GM23338 (cell line): ENCODE data around the gene TMPRSS9. TPM values are rescaled to one million over a fixed set of nuclear protein-coding genes. Genes with fewer than 3 reads are reported as not detected.

ENCODE experiments used
- ATAC-seq: fragments of 200-7000 bp; cut with Tn5 transposase; 3 replicates; pipeline ENCODE4 v1.9.1; 2020
- DNase-seq: peaks from one replicate; pipeline ENCODE4 v3.0.0-alpha.2; 2015; ENCODE audit warnings: low spot score
- H2AFZ ChIP-seq: fragments of 200-600 bp; sonication (generic); 2 replicates; pipeline ENCODE4 v1.8.0; 2016; ENCODE audit warnings: antibody characterized with exemption, mild to moderate bottlenecking, moderate library complexity
- H3F3A ChIP-seq: fragments of 200-600 bp; sonication (generic); replicated peaks from 2 replicates; pipeline ENCODE4 v1.8.0; 2017; ENCODE audit warnings: antibody characterized with exemption, mixed run types, low read depth
- H3K27ac ChIP-seq: fragments of 200-600 bp; sonication (generic); 2 replicates; pipeline ENCODE4 v1.6.1; 2016; ENCODE audit warnings: low read depth
- H3K27me3 ChIP-seq: fragments of 200-600 bp; sonication (generic); 2 replicates; pipeline ENCODE4 v1.8.0; 2016; ENCODE audit warnings: mild to moderate bottlenecking, mixed run types, moderate library complexity; ENCODE audit not compliant: insufficient read depth
- H3K36me3 ChIP-seq: fragments of 200-600 bp; sonication (generic); 2 replicates; pipeline ENCODE4 v1.8.0; 2016; ENCODE audit warnings: mild to moderate bottlenecking; ENCODE audit not compliant: insufficient read depth
- H3K4me1 ChIP-seq: fragments of 200-600 bp; sonication (generic); 2 replicates; pipeline ENCODE4 v1.8.0; 2016; ENCODE audit warnings: mild to moderate bottlenecking, moderate library complexity; ENCODE audit not compliant: insufficient read depth
- H3K4me2 ChIP-seq: fragments of 200-600 bp; sonication (generic); 2 replicates; pipeline ENCODE4 v1.7.1; 2017; ENCODE audit warnings: mixed run types
- H3K4me3 ChIP-seq: fragments of 200-600 bp; sonication (generic); 2 replicates; pipeline ENCODE4 v1.6.1; 2016; ENCODE audit warnings: mixed run types
- H3K79me2 ChIP-seq: fragments of 200-600 bp; sonication (generic); replicated peaks from 2 replicates; pipeline ENCODE4 v1.8.0; 2017; ENCODE audit warnings: mild to moderate bottlenecking; ENCODE audit not compliant: insufficient read depth
- H3K9me2 ChIP-seq: fragments of 200-600 bp; sonication (generic); 2 replicates; pipeline ENCODE4 v1.8.0; 2017; ENCODE audit not compliant: insufficient read depth
- H4K20me1 ChIP-seq: fragments of 200-600 bp; sonication (generic); replicated peaks from 2 replicates; pipeline ENCODE4 v1.8.0; 2017; ENCODE audit warnings: mild to moderate bottlenecking; ENCODE audit not compliant: insufficient read depth
- H3K27ac Mint-ChIP-seq: 2 replicates; pipeline ENCODE4 v1.8.0; 2020; ENCODE audit warnings: inconsistent platforms, mild to moderate bottlenecking, moderate library complexity, mixed read lengths
- H3K27me3 Mint-ChIP-seq: 3 replicates; pipeline ENCODE4 v1.8.0; 2022; ENCODE audit warnings: low read depth, mild to moderate bottlenecking, moderate library complexity, mixed read lengths, inconsistent platforms; ENCODE audit not compliant: insufficient read depth, poor library complexity
- H3K36me3 Mint-ChIP-seq: 3 replicates; pipeline ENCODE4 v1.8.0; 2021; ENCODE audit warnings: low read depth, mild to moderate bottlenecking, inconsistent platforms, moderate library complexity, mixed read lengths
- H3K4me1 Mint-ChIP-seq: 3 replicates; pipeline ENCODE4 v1.8.0; 2020; ENCODE audit warnings: mild to moderate bottlenecking, inconsistent platforms, mixed read lengths
- H3K4me3 Mint-ChIP-seq: 3 replicates; pipeline ENCODE4 v1.8.0; 2021; ENCODE audit warnings: moderate library complexity, mild to moderate bottlenecking, inconsistent platforms, mixed read lengths
- H3K9me3 Mint-ChIP-seq: 3 replicates; pipeline ENCODE4 v1.8.0; 2020; ENCODE audit warnings: moderate library complexity, mild to moderate bottlenecking, inconsistent platforms, mixed read lengths
- CREB1 ChIP-seq: fragments of 250-450 bp; sonication (Bioruptor Pico); IDR thresholded peaks from 2 replicates; pipeline ENCODE4 v1.5.0; 2020; ENCODE audit warnings: low read depth, mild to moderate bottlenecking, moderate library complexity
- EZH2 ChIP-seq: fragments of 200-600 bp; sonication (generic); IDR thresholded peaks from one replicate; pipeline ENCODE4 v1.8.0; 2017; ENCODE audit warnings: antibody characterized with exemption, mild to moderate bottlenecking, low read depth; ENCODE audit not compliant: unreplicated experiment
- EZH2phosphoT487 ChIP-seq: fragments of 200-600 bp; sonication (generic); IDR thresholded peaks from one replicate; pipeline ENCODE4 v1.8.1; 2018; ENCODE audit warnings: antibody characterized with exemption; ENCODE audit not compliant: unreplicated experiment
- JUNB ChIP-seq: IDR thresholded peaks from one replicate; pipeline ENCODE4 v1.6.1; 2016; ENCODE audit warnings: antibody characterized with exemption; ENCODE audit not compliant: unreplicated experiment
- NANOG ChIP-seq: IDR thresholded peaks from 2 replicates; pipeline ENCODE4 v1.6.1; 2016; ENCODE audit warnings: antibody characterized with exemption, borderline replicate concordance
- POLR2AphosphoS5 ChIP-seq: IDR thresholded peaks from 2 replicates; pipeline ENCODE4 v1.6.1; 2016; ENCODE audit warnings: antibody characterized with exemption, low read depth
- STAT1 ChIP-seq: IDR thresholded peaks from one replicate; pipeline ENCODE4 v1.6.1; 2016; ENCODE audit warnings: antibody characterized with exemption; ENCODE audit not compliant: unreplicated experiment
- ZNF114 ChIP-seq: fragments of 250-450 bp; sonication (Bioruptor Pico); IDR thresholded peaks from 2 replicates; pipeline ENCODE4 v1.5.0; 2020; ENCODE audit warnings: mild to moderate bottlenecking, moderate library complexity
- ZNF331 ChIP-seq: fragments of 250-450 bp; sonication (Bioruptor Pico); IDR thresholded peaks from 2 replicates; pipeline ENCODE4 v1.5.0; 2020; ENCODE audit warnings: low read depth, mild to moderate bottlenecking, moderate library complexity
- polyA plus RNA-seq: library from polyadenylated mRNA; unstranded; fragments of >200 nt; fragmentation: Nextera tagmentation; extraction: Ambion mirVana; gene quantifications from 2 replicates; pipeline ENCODE4 v1.2.1, GENCODE V29; 2016
- total RNA-seq: library from RNA; depleted of rRNA; stranded (reverse); fragments of >200 nt; shearing (Covaris generic); gene quantifications from 2 replicates; pipeline ENCODE4 v1.2.3, GENCODE V29; 2014
- TF ChIP-seq, protein P1 (sequence below): fragments of 250-450 bp; sonication (Bioruptor Pico); IDR thresholded peaks from 2 replicates; pipeline ENCODE4 v1.5.0; 2020; ENCODE audit warnings: mild to moderate bottlenecking, moderate library complexity
- TF ChIP-seq, protein P2 (sequence below): IDR thresholded peaks from 2 replicates; pipeline ENCODE4 v1.6.1; 2016; ENCODE audit warnings: antibody characterized with exemption
- TF ChIP-seq, protein P3 (sequence below): IDR thresholded peaks from one replicate; pipeline ENCODE4 v1.6.1; 2018; ENCODE audit warnings: antibody characterized with exemption; ENCODE audit not compliant: unreplicated experiment
- TF ChIP-seq, protein P4 (sequence below), 2 experiments: fragments of 200-600 bp in 1 of 2; sonication (generic) in 1 of 2; conservative IDR thresholded peaks; 2 replicates each; pipeline versions ENCODE4 v1.5.1 to v1.6.1; 2016 to 2017; ENCODE audit warnings: antibody characterized with exemption in 2 of 2, low read depth in 2 of 2, mild to moderate bottlenecking in 2 of 2, moderate library complexity in 1 of 2

The TMPRSS9 gene
- total and polyA plus RNA-seq, 2 experiments from 2014 or later, result 0.05 to 0.28 TPM

DNA sequence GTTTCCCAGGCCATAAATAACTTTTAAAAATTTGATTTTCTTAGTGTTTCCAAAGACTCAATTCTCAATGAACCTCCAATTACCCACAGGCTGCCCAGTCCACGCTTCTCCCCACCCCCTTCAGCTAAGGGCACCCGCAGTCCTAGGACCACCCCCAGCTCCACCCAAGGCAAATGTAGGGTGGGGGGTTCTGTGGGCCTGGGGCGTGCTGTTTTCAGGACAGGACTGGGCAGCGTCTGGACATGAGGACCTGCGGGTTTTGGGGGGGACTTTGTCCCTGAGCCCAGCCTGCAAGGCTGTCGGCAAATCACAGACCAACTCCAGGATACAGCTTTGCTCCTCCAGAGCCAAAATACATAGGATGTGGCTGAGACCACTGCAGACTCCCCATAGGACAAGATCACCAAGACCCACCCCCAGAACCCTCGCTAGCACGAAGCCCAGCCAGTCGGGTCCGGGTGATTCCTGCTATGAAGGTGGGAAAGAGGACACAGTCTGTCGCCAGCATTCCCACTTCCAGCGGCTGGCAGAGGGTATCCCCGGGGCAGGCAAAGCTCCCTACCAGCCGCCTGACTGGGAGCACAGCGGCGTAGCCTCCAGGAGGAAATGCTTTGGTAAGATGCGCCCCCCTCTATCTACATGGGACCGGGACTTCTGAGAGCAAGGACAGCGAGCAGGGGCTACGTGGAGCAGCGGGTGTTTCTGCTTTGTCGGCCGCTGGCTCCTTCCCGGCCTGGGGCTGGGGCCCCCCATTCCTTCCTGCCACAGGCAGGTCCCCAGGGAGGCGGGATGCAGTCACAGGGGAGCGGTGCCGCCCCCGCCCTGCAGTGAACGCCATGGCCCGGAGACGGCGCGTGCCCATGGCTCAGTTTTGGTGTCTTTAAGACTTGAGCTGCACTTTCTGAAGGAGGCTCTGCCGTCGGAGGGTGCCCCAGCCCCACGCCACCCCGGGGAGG is 69.0 kb downstream of the TMPRSS9 start:
- Mint-ChIP-seq H3K27ac (peak overlapping the region; percentile 100; the same call in 1 of the 2 replicates), H3K4me3 (peak overlapping the region; percentile 94)
- no peaks in the 10 kb centered on the region; the same call in 1 of the 2 replicates for H3K36me3 ChIP-seq

More for the DNA sequence above, 69.0 kb downstream of the TMPRSS9 start:
- Histone ChIP-seq H3K9me2 (no peaks in the 10 kb centered on the region), H3K27ac (peak overlapping the region; percentile 88), H3K4me3 (peak overlapping the region; percentile 99), H3K4me1 (peaks cover 14% of the 10 kb centered on the region), H4K20me1 (no peaks in the 10 kb centered on the region; the same call in none of the 2 replicates), H3K79me2 (peaks cover 18% of the 10 kb centered on the region), H3F3A (peaks cover 28% of the 10 kb centered on the region), H3K27me3 (no peaks in the 10 kb centered on the region), H3K4me2 (peak overlapping the region; percentile 95), H2AFZ (no peak overlapping the region)
- ATAC-seq (peak; percentile 1; the same call in 2 of the 3 replicates), DNase-seq (peak; percentile 71)
- Mint-ChIP-seq H3K9me3 (peaks cover 5% of the 10 kb centered on the region), H3K36me3 (peaks cover 37% of the 10 kb centered on the region), H3K4me1 (peaks cover 28% of the 10 kb centered on the region), H3K27me3 (peaks cover 24% of the 10 kb centered on the region)
- TF ChIP-seq ZNF331 (CRISPR knock-in tag) (no peak), JUNB (no peak), EZH2 (no peak), NANOG (no peak), STAT1 (no peak), POLR2AphosphoS5 (no peak), EZH2phosphoT487 (no peak), ZNF114 (no peak), CREB1 (no peak)
- TF ChIP-seq, protein P1, sequence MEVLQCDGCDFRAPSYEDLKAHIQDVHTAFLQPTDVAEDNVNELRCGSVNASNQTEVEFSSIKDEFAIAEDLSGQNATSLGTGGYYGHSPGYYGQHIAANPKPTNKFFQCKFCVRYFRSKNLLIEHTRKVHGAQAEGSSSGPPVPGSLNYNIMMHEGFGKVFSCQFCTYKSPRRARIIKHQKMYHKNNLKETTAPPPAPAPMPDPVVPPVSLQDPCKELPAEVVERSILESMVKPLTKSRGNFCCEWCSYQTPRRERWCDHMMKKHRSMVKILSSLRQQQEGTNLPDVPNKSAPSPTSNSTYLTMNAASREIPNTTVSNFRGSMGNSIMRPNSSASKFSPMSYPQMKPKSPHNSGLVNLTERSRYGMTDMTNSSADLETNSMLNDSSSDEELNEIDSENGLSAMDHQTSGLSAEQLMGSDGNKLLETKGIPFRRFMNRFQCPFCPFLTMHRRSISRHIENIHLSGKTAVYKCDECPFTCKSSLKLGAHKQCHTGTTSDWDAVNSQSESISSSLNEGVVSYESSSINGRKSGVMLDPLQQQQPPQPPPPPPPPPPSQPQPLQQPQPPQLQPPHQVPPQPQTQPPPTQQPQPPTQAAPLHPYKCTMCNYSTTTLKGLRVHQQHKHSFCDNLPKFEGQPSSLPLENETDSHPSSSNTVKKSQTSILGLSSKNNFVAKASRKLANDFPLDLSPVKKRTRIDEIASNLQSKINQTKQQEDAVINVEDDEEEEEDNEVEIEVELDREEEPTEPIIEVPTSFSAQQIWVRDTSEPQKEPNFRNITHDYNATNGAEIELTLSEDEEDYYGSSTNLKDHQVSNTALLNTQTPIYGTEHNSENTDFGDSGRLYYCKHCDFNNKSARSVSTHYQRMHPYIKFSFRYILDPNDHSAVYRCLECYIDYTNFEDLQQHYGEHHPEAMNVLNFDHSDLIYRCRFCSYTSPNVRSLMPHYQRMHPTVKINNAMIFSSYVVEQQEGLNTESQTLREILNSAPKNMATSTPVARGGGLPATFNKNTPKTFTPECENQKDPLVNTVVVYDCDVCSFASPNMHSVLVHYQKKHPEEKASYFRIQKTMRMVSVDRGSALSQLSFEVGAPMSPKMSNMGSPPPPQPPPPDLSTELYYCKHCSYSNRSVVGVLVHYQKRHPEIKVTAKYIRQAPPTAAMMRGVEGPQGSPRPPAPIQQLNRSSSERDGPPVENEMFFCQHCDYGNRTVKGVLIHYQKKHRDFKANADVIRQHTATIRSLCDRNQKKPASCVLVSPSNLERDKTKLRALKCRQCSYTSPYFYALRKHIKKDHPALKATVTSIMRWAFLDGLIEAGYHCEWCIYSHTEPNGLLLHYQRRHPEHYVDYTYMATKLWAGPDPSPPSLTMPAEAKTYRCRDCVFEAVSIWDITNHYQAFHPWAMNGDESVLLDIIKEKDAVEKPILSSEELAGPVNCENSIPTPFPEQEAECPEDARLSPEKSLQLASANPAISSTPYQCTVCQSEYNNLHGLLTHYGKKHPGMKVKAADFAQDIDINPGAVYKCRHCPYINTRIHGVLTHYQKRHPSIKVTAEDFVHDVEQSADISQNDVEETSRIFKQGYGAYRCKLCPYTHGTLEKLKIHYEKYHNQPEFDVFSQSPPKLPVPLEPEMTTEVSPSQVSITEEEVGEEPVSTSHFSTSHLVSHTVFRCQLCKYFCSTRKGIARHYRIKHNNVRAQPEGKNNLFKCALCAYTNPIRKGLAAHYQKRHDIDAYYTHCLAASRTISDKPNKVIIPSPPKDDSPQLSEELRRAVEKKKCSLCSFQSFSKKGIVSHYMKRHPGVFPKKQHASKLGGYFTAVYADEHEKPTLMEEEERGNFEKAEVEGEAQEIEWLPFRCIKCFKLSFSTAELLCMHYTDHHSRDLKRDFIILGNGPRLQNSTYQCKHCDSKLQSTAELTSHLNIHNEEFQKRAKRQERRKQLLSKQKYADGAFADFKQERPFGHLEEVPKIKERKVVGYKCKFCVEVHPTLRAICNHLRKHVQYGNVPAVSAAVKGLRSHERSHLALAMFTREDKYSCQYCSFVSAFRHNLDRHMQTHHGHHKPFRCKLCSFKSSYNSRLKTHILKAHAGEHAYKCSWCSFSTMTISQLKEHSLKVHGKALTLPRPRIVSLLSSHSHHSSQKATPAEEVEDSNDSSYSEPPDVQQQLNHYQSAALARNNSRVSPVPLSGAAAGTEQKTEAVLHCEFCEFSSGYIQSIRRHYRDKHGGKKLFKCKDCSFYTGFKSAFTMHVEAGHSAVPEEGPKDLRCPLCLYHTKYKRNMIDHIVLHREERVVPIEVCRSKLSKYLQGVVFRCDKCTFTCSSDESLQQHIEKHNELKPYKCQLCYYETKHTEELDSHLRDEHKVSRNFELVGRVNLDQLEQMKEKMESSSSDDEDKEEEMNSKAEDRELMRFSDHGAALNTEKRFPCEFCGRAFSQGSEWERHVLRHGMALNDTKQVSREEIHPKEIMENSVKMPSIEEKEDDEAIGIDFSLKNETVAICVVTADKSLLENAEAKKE (CRISPR knock-in tag), result no peak
- TF ChIP-seq, protein P2, sequence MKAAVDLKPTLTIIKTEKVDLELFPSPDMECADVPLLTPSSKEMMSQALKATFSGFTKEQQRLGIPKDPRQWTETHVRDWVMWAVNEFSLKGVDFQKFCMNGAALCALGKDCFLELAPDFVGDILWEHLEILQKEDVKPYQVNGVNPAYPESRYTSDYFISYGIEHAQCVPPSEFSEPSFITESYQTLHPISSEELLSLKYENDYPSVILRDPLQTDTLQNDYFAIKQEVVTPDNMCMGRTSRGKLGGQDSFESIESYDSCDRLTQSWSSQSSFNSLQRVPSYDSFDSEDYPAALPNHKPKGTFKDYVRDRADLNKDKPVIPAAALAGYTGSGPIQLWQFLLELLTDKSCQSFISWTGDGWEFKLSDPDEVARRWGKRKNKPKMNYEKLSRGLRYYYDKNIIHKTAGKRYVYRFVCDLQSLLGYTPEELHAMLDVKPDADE, result no peak
- TF ChIP-seq, protein P3, sequence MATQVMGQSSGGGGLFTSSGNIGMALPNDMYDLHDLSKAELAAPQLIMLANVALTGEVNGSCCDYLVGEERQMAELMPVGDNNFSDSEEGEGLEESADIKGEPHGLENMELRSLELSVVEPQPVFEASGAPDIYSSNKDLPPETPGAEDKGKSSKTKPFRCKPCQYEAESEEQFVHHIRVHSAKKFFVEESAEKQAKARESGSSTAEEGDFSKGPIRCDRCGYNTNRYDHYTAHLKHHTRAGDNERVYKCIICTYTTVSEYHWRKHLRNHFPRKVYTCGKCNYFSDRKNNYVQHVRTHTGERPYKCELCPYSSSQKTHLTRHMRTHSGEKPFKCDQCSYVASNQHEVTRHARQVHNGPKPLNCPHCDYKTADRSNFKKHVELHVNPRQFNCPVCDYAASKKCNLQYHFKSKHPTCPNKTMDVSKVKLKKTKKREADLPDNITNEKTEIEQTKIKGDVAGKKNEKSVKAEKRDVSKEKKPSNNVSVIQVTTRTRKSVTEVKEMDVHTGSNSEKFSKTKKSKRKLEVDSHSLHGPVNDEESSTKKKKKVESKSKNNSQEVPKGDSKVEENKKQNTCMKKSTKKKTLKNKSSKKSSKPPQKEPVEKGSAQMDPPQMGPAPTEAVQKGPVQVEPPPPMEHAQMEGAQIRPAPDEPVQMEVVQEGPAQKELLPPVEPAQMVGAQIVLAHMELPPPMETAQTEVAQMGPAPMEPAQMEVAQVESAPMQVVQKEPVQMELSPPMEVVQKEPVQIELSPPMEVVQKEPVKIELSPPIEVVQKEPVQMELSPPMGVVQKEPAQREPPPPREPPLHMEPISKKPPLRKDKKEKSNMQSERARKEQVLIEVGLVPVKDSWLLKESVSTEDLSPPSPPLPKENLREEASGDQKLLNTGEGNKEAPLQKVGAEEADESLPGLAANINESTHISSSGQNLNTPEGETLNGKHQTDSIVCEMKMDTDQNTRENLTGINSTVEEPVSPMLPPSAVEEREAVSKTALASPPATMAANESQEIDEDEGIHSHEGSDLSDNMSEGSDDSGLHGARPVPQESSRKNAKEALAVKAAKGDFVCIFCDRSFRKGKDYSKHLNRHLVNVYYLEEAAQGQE, result no peak
- TF ChIP-seq, protein P4, sequence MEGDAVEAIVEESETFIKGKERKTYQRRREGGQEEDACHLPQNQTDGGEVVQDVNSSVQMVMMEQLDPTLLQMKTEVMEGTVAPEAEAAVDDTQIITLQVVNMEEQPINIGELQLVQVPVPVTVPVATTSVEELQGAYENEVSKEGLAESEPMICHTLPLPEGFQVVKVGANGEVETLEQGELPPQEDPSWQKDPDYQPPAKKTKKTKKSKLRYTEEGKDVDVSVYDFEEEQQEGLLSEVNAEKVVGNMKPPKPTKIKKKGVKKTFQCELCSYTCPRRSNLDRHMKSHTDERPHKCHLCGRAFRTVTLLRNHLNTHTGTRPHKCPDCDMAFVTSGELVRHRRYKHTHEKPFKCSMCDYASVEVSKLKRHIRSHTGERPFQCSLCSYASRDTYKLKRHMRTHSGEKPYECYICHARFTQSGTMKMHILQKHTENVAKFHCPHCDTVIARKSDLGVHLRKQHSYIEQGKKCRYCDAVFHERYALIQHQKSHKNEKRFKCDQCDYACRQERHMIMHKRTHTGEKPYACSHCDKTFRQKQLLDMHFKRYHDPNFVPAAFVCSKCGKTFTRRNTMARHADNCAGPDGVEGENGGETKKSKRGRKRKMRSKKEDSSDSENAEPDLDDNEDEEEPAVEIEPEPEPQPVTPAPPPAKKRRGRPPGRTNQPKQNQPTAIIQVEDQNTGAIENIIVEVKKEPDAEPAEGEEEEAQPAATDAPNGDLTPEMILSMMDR (conservative IDR thresholded peaks at IDR 0.05; ENCODE audit: low read depth in 2 of 2), result no peak
